ENCODE results near the gene CASQ2. TPM values are rescaled to one million over a fixed set of nuclear protein-coding genes. Genes with fewer than 3 reads are reported as not detected.

Gene CASQ2
- polyA plus RNA-seq, 1 of the 3 experiments (the other 2 are of a cell fraction): not detected

DNA sequence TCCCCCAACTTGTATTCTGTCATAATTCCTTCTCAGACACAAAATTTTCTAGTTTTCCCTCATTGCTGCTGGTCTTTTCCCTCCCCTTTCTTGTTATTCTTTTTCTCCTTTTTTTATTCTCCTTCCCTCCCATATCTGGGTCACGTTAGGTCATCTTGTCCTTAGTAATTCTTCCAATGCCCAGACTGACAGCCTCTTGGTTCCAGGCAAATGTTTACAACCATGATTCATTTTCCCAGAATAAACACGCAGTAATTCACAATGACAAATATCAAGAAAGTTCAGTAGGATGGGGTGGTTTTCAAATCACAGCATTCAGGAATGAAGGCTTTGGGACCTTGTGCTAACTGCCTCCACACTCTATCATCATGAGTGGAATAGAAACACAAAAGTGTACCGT, 47.2 kb upstream of the CASQ2 start:
- ChIA-PET CTCF (interaction anchor here (1.1 to 1.3 kb wide), 2 partner anchors 17 to 165 kb away, joined by 3 to 8 read pairs; no protein-coding TSS in a partner anchor), POLR2A (no interaction called here)
- Histone ChIP-seq H2AFZ (ENCODE audit: low read depth) (no peak overlapping the region), H3K27me3 (ENCODE audit: insufficient read depth) (no peaks in the 10 kb centered on the region; the same call in 1 of the 2 replicates), H3K4me1 (ENCODE audit: control insufficient read depth in 1 of 2, insufficient read depth in 2 of 2, low read depth in 1 of 2, low read length in 1 of 2) (peaks cover 0 to 7% of the 10 kb centered on the region in 2 experiments; a peak in 1 of 4 replicates), H3K9me3 (no peaks in the 10 kb centered on the region), H3K4me2 (no peak overlapping the region), H3K9ac (no peak overlapping the region), H3F3A (replicated peaks; ENCODE audit: insufficient read depth) (no peaks in the 10 kb centered on the region), H3K4me3 (ENCODE audit: low read depth in 2 of 2, low read length in 1 of 2) (no peak overlapping the region), H3K79me2 (ENCODE audit: insufficient read depth) (no peaks in the 10 kb centered on the region), H3K27ac (ENCODE audit: low read depth in 2 of 2, low read length in 1 of 2) (no peak overlapping the region), H3K36me3 (replicated peaks in 1 of 2; ENCODE audit: control insufficient read depth in 1 of 2, insufficient read depth in 2 of 2, low read length in 1 of 2) (no peaks in the 10 kb centered on the region), H4K20me1 (ENCODE audit: insufficient read depth) (no peaks in the 10 kb centered on the region), H3K9me2 (no peaks in the 10 kb centered on the region)
- 23% methylated on average over 3 of the region's 3 CpGs for WGBS (ENCODE audit: low lambda C conversion rate)
- no peak for DNase-seq
- TF ChIP-seq, protein P1, sequence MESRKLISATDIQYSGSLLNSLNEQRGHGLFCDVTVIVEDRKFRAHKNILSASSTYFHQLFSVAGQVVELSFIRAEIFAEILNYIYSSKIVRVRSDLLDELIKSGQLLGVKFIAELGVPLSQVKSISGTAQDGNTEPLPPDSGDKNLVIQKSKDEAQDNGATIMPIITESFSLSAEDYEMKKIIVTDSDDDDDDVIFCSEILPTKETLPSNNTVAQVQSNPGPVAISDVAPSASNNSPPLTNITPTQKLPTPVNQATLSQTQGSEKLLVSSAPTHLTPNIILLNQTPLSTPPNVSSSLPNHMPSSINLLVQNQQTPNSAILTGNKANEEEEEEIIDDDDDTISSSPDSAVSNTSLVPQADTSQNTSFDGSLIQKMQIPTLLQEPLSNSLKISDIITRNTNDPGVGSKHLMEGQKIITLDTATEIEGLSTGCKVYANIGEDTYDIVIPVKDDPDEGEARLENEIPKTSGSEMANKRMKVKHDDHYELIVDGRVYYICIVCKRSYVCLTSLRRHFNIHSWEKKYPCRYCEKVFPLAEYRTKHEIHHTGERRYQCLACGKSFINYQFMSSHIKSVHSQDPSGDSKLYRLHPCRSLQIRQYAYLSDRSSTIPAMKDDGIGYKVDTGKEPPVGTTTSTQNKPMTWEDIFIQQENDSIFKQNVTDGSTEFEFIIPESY (IDR thresholded peaks at IDR 0.05; ENCODE audit: borderline replicate concordance, low read depth): no peak
- TF ChIP-seq, protein P2, sequence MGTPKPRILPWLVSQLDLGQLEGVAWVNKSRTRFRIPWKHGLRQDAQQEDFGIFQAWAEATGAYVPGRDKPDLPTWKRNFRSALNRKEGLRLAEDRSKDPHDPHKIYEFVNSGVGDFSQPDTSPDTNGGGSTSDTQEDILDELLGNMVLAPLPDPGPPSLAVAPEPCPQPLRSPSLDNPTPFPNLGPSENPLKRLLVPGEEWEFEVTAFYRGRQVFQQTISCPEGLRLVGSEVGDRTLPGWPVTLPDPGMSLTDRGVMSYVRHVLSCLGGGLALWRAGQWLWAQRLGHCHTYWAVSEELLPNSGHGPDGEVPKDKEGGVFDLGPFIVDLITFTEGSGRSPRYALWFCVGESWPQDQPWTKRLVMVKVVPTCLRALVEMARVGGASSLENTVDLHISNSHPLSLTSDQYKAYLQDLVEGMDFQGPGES (IDR thresholded peaks at IDR 0.05; ENCODE audit: low read depth, low read length): no peak
- TF ChIP-seq CHD2 (IDR thresholded peaks at IDR 0.05; ENCODE audit: low read length, partially characterized antibody) (no peak), RXRA (IDR thresholded peaks at IDR 0.05; ENCODE audit: borderline replicate concordance, low read depth) (no peak), RFX5 (IDR thresholded peaks at IDR 0.05; ENCODE audit: low read length) (no peak), EP300 (IDR thresholded peaks at IDR 0.05; ENCODE audit: borderline replicate concordance in 1 of 2, low read depth in 1 of 2, low read length in 1 of 2) (no peak), FOSL2 (IDR thresholded peaks at IDR 0.05; ENCODE audit: borderline replicate concordance, low read depth) (no peak), TEAD4 (IDR thresholded peaks at IDR 0.05; ENCODE audit: borderline replicate concordance, insufficient read depth) (no peak), POLR2AphosphoS5 (IDR thresholded peaks at IDR 0.05; ENCODE audit: low read depth, low read length) (no peak), EZH2phosphoT487 (IDR thresholded peaks at IDR 0.05; ENCODE audit: borderline replicate concordance, low read depth) (no peak), SMC3 (IDR thresholded peaks at IDR 0.05; ENCODE audit: low read depth, low read length) (no peak), MEF2A (IDR thresholded peaks at IDR 0.05; ENCODE audit: borderline replicate concordance, low read depth) (no peak)
- TF ChIP-seq, protein P3, sequence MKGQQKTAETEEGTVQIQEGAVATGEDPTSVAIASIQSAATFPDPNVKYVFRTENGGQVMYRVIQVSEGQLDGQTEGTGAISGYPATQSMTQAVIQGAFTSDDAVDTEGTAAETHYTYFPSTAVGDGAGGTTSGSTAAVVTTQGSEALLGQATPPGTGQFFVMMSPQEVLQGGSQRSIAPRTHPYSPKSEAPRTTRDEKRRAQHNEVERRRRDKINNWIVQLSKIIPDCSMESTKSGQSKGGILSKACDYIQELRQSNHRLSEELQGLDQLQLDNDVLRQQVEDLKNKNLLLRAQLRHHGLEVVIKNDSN (IDR thresholded peaks at IDR 0.05; ENCODE audit: borderline replicate concordance, low read depth): no peak
- TF ChIP-seq, protein P4, sequence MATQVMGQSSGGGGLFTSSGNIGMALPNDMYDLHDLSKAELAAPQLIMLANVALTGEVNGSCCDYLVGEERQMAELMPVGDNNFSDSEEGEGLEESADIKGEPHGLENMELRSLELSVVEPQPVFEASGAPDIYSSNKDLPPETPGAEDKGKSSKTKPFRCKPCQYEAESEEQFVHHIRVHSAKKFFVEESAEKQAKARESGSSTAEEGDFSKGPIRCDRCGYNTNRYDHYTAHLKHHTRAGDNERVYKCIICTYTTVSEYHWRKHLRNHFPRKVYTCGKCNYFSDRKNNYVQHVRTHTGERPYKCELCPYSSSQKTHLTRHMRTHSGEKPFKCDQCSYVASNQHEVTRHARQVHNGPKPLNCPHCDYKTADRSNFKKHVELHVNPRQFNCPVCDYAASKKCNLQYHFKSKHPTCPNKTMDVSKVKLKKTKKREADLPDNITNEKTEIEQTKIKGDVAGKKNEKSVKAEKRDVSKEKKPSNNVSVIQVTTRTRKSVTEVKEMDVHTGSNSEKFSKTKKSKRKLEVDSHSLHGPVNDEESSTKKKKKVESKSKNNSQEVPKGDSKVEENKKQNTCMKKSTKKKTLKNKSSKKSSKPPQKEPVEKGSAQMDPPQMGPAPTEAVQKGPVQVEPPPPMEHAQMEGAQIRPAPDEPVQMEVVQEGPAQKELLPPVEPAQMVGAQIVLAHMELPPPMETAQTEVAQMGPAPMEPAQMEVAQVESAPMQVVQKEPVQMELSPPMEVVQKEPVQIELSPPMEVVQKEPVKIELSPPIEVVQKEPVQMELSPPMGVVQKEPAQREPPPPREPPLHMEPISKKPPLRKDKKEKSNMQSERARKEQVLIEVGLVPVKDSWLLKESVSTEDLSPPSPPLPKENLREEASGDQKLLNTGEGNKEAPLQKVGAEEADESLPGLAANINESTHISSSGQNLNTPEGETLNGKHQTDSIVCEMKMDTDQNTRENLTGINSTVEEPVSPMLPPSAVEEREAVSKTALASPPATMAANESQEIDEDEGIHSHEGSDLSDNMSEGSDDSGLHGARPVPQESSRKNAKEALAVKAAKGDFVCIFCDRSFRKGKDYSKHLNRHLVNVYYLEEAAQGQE (IDR thresholded peaks at IDR 0.05; ENCODE audit: low read depth, low read length): no peak

All from SK-N-SH (cell line).